GM18505 (cell line): ENCODE data around the gene DARS1.

Experiments
- ATAC-seq: cut with Tn5 transposase; IDR thresholded peaks from one replicate; pipeline ENCODE4 v1.9.1; 2021; ENCODE audit not compliant: unreplicated experiment
- POLR2A ChIP-seq: IDR thresholded peaks from 4 replicates; pipeline ENCODE4 v1.6.1; 2011; ENCODE audit warnings: borderline replicate concordance; ENCODE audit not compliant: insufficient read depth, insufficient read length; ENCODE audit errors: extremely low read depth

Gene DARS1

DNA sequence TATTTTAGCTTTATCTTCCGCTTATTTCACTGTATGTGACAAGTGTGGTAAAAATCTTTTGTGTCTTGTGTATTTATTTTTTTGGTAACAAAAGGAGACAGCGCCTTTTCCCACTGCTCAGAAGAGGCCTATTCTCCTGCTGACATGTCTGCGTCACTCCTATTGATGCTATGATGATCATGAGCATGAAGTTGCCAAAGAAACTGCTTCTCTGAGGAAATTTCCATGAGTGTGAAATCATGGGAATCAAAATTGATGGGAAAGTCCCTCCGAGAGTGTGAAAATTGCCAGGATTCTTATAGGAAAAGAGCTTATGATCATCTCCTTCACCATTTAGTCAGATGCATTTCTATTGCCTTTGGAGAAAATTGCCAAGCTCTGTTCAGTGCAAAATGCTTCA, 36.5 kb upstream of the DARS1 start:
- TF ChIP-seq POLR2A = no peak
- ATAC-seq = no peak

GRCh38 chr2:136021406-136021805, 36.0 kb upstream of the DARS1 start:
- TF ChIP-seq POLR2A = no peak
- ATAC-seq = no peak

- no peak for ATAC-seq
- no peak for TF ChIP-seq POLR2A
These were observed 35.4 kb upstream of the DARS1 start for GRCh38 chr2:136020831-136021230.

GRCh38 chr2:136019825-136020224, 34.4 kb upstream of the DARS1 start:
- TF ChIP-seq POLR2A = no peak
- no peak for ATAC-seq

- ATAC-seq = peak; percentile 65
- TF ChIP-seq POLR2A = no peak
These were observed 33.9 kb upstream of the DARS1 start for GRCh38 chr2:136019306-136019705.

DNA sequence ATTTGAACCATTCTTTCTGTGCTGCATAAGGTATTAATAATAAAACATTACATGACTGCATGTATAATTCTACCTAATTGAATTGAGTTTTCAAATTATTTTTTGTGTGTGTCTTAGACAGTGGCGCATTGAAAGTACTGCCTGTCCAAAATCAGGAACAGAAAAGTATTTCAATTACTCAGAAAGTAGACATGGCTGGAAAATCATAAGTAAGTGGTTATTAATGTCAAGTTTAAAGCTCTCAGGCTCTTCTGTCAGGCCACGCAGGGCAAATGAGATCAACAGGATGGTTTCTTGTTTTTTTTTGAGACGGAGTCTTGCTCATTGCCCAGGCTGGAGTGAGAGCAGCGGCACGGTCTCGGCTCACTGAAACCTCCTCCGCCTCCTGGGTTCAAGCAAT, 32.4 kb upstream of the DARS1 start:
- TF ChIP-seq POLR2A = no peak
- ATAC-seq = no peak

DNA sequence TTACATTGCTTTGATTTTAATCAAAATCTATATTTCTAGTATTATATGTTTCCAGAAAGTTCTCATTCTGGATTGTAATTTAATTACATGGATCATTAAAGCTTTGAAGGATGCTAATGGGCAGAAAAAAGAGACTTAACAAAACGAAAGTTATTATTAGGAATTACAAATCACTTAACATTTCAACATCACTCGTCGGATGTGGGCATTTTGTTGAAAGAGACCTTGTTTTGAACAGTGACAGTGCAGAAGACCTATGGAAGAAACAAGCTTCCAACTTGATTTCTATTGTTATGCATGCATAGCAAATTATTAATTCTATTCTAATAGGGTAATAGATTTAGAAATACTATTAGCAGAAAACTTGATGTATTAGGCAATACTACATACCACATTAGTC, 31.4 kb upstream of the DARS1 start:
- no peak for TF ChIP-seq POLR2A
- ATAC-seq = no peak

DNA sequence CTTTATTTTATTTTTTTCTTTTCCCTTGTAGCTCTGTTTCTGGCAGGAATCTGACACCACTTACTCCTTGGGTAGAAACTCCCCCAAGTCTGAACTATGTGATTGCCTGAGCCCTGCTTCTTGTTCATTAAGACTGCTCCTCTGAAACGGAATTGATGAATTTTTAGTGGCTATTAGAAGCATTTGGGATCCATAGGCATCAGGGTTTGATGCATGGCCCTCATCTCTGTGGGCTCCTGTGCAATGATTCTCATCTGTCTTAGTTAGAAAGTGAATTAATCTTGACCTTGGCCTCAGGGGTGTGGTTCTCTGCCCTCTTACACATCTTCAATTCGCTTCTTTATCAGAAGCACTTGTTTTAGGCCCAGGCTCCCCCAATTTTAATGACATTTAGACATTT, 31.0 kb upstream of the DARS1 start:
- TF ChIP-seq POLR2A = no peak
- no peak for ATAC-seq

- ATAC-seq = no peak
- no peak for TF ChIP-seq POLR2A
These were observed 30.3 kb upstream of the DARS1 start for GRCh38 chr2:136015699-136016098.

GRCh38 chr2:136014411-136014810, 29.0 kb upstream of the DARS1 start:
- no peak for TF ChIP-seq POLR2A

DNA sequence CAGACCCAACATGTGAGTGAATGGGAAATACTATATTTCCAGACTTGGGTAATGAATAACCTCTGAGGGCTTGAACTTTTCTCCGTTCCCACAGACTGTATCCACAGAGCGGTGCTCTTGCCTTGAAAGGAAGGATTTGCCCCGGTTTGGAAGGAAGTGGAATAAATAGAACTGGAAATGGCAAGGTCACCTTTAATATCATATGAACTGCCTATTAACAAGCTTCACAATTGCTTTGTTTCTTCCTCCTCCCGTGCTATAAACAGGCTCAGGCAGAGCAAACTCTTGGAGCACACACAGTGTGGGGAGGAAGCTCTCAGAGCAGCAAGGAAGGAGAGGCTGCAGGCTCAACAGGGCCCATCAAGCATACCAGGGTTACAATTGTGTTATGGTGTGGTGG, 28.5 kb upstream of the DARS1 start:
- no peak for ATAC-seq
- TF ChIP-seq POLR2A = no peak

More at GRCh38 chr2:136014411-136014810, 29.0 kb upstream of the DARS1 start:
- no peak for ATAC-seq

- no peak for ATAC-seq
- no peak for TF ChIP-seq POLR2A
These were observed 27.8 kb upstream of the DARS1 start for GRCh38 chr2:136013136-136013685.

- TF ChIP-seq POLR2A = no peak
- ATAC-seq = no peak
These were observed 26.9 kb upstream of the DARS1 start for GRCh38 chr2:136012315-136012714.

GRCh38 chr2:136010126-136010525, 24.7 kb upstream of the DARS1 start:
- ATAC-seq = no peak
- TF ChIP-seq POLR2A = no peak
